NK-92 (cell line): Measurements from ENCODE around the gene SMARCC2.
A peak's percentile ranks its signal among the peaks of the same experiment; 100 is the strongest.

Experiments
- DNase-seq: peaks from one replicate; lab custom pipeline; 2025; ENCODE audit not compliant: unreplicated experiment; lab: John Stamatoyannopoulos, UW

Gene SMARCC2

DNA sequence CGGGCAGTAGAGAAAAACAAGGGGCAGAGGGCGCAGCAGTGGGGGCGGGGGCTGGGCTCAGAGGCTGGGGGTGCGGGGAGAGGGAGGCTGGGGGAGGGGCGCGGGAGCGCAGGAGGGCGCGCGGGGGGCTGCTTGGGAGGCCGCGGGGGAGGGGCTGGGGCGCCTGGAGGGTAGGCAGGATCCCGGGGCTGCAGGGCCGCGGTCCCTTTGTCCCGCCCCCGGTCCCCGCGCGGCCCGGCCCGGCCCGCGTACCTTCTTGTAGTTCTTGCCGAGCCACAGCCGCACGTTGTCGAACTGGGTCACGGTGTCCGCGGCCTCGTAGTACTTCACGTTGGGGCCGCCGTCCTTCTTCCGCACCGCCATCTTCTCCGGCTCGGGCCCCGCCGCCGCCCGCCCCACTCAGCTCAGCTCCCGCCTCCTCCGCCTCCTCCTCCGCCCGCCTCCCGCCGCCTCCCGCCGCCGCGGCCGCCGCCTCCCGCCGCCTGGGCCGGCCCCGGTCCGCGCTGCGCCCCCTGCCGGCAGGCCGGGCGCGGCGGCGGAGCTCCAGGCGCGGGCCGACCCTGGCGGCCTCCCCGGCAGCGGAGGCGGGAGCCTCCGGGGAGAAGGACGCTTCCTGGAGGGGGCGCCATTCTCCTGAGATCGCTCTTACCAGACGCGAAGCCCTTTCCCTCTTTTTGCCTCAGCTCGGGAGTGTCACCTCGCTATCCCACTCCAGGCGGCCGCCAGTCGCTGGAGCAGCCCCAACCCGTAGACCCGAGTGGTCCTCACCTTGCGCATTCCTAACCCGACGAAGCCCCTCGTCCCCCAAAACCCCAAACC, at the start of gene SMARCC2:
Gene SMARCC2, minus strand, starts transcription at position 385 of the 819 bp plus-strand sequence. Its CDS starts 22 bp downstream, at position 363.
- no peak for DNase-seq

- no peak for DNase-seq
These were observed 48.3 kb upstream of the SMARCC2 start for GRCh38 chr12:56237552-56237951.

DNA sequence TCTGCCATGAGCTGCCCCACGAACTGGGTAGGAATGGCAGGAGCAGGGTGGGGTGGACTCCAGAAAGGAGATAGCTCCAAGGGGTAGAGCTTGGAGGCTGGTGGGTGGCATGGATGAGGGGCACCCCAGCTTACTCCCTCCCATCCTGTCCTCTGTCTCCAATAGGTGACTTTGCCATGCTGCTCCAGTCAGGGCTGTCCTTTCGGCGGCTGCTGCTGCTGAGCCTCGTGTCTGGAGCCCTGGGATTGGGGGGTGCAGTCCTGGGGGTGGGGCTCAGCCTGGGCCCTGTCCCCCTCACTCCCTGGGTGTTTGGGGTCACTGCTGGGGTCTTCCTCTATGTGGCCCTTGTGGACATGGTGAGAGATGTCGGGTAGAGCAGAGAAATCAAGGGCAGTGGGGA, 47.7 kb upstream of the SMARCC2 start:
- DNase-seq = no peak

GRCh38 chr12:56236091-56236490, 46.8 kb upstream of the SMARCC2 start:
- DNase-seq = no peak

DNA sequence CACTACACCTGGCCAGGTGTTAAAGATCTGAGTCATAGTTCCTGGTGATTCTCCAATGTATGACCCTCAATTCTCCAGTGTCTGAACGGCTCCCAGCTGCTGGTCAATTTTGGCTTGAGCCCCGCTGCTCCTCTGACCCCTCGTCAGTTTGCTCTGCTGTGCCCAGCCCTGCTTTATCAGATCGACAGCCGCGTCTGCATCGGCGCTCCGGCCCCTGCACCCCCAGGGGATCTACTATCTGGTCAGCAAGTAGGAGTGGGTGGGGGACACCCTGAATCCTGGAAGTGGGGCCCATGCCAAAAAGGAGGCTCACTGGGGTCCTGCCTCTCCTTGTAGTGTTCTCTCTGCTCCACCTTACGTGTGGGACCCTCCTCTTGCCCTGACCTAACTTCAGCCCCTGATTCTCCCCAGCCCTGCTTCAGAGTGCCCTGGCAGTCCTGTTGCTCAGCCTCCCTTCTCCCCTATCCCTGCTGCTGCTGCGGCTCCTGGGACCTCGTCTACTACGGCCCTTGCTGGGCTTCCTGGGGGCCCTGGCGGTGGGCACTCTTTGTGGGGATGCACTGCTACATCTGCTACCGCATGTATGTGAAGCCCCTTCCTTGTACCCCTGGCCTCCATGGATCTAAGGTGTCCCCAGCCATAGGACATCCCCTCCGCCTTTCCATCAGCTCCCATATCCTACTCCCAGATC, 45.6 kb upstream of the SMARCC2 start:
- DNase-seq = no peak

DNA sequence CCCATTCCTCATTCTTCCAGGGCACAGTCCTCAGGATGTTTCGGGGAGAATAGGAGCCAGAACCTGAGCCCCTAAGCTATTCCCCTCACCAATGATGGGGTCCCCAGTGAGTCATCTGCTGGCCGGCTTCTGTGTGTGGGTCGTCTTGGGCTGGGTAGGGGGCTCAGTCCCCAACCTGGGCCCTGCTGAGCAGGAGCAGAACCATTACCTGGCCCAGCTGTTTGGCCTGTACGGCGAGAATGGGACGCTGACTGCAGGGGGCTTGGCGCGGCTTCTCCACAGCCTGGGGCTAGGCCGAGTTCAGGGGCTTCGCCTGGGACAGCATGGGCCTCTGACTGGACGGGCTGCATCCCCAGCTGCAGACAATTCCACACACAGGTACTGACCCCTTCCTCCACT, 41.9 kb upstream of the SMARCC2 start:
- DNase-seq = no peak

- DNase-seq = no peak
These were observed 41.3 kb upstream of the SMARCC2 start for GRCh38 chr12:56230432-56231183.

- no peak for DNase-seq
These were observed 40.7 kb upstream of the SMARCC2 start, which contains the start of gene SLC39A5 for GRCh38 chr12:56229916-56230431. Gene SLC39A5 (plus strand): TSS chr12:56230051. CDS start chr12:56231275, 1,224 bp downstream.

- no peak for DNase-seq
These were observed 39.8 kb upstream of the SMARCC2 start for GRCh38 chr12:56229082-56229481.

DNA sequence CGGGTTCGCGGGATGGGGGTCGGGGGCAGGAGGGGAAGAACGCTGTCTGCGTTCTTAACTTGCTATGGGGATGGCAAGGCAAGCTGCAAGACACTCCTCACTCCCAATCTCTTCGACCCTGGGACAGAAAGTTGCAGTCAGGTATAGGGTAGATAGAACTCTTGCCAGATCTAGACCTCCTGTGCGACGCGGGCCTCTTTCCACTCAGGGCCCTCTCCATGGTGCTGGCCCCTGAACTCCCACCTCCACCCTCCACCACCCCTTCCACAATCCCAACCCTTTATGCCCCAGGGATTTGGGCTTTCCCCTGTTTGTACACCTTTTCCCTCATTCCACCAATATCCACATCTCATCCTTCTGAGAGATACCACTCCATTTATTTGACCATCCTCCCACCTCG, 35.7 kb upstream of the SMARCC2 start:
- no peak for DNase-seq

DNA sequence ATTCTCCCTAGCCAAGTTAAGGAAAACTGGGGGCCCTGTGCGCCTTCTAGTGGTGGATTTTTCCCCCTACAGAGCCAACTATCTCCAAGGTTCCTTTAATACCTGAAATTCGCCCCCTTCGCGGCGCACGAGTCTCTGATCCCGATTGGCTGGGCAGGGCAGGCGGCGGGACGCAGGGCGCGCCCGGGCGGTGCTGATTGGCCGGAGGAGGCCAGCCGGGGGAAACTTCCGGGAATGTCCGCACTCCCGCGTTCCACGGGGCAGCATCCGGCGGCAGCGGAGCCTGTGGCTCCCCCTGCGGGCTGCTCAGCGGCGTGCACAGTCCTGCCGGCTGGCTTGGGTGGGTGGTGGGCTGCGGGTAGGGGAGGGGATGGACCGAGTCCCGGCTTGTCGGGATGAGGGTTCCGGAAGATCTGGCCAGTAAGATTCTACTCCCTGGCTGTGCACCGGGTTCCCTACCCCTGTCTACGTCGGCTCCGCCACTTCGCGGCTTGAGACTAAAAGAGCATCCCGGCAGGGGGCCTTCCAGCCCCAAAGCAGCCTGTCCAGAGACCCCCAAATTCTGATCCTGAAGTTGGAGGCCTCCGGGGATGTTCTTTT, 34.9 kb upstream of the SMARCC2 start, which contains the start of gene NABP2:
Gene NABP2, plus strand, starts transcription at position 241 of the 600 bp plus-strand sequence. CDS start 515 bp downstream, outside the sequence.
- no peak for DNase-seq

- DNase-seq = no peak
These were observed 34.4 kb upstream of the SMARCC2 start for GRCh38 chr12:56223571-56224101.

DNA sequence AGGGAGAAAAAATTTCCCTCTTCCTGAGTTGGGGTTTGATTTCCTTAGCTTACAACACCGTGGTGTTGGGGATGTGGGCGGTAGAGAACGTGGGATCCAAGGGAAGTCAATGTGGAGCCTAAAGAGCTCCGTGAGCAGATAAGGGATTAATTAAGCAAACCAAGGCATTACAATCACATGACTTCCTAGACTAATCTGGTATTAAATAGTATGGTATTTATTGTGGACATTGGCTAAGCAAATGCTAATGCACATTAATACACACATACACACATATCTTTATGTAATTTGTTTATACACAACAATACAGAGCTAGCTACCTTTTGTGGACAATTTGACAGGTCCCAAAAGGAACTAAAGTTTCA, 33.2 kb upstream of the SMARCC2 start:
- DNase-seq = no peak

DNA sequence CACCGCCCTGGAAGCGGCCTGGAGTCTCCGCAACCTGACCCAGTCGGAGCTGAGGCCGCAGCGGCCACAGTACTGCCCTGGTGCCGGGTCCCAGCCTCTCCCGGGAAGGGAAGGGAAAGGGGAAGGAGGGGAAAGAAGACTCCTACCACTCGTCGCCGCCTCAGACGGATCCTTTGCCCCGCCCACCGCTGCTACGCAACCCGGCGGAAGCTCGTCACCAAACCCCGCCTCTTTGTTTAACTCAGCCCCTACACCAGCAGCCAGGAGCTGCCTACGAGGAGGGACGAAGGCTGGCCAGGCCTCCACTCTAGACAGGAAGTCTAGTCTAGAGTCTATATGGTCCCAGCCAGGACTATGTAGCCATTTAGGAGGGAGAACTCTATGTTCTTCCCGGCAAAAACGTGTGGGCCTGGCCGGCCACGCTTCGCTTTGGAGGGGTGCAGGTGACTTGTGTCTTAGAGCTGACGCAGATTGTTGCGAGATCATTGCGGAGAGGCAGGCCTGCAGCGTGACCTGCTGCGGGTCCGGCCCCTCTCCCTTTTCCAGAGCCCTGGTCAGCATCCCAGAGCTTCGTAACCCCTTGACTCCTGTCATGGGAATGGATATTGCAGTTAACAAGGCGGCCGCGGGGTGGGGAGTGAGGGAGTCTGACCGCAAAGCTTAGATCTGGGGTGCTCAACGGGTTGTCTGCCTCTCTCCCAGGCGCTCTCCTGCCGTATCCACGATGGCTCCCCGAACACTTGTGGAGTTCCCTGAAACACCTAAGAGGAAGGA, 32.7 kb upstream of the SMARCC2 start, which contains the start of gene RNF41:
Gene RNF41, minus strand, starts transcription at position 166 of the 774 bp plus-strand sequence. CDS start 7,875 bp downstream, outside the sequence.
- DNase-seq = peak; percentile 44

- DNase-seq = no peak
These were observed 32.0 kb upstream of the SMARCC2 start for GRCh38 chr12:56221232-56221756.

DNA sequence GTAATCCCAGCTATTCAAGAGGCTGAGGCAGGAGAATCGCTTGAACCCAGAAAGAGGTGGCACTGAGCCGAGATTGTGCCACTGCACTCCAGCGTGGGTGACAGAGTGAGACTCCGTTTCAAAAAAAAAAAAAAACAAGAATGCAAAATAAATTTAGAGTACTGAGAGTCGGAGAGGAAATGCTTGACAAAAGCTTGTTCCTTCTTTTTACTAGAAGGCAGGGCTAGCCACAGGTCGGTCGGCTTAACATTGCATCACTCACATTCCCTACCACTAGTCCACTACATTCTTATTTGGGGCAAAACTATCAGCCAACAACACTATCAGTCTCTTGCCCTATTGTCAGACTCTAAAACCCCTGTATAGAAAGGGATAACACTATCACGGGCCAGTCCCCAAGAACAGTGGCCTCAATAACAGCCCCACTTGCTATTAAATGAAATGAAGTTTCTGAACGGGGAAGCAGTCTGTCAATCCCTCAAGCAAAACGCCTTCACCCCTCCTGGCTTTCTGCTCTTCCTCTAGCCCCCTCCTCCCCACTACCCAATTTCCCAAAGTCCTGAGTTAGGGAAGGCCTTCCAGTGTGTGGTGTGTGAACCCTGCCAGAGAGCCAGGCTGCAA, 31.4 kb upstream of the SMARCC2 start:
- DNase-seq = no peak

- no peak for DNase-seq
These were observed 30.6 kb upstream of the SMARCC2 start for GRCh38 chr12:56219840-56220239.

GRCh38 chr12:56216461-56216860, 27.2 kb upstream of the SMARCC2 start:
- DNase-seq = no peak

DNA sequence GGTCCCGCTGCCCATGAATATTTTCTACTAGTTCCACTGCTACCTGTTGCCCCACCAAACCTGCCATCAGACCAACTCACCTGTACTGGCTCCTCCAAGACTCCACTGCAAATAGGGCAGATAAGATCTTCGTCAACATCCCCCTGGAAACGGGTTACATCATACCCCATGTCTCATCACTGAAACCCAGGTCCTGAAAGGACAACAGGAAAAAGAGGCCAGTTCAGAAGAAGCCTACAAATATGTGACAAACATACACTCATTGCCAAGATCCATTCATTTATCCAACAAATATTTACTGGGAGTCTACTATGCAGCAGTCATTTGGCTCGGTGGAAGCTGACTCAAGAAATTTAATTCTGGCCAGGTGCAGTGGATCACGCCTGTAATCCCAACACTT, 24.6 kb upstream of the SMARCC2 start:
- DNase-seq = no peak
